K562 (cell line): ENCODE results near the gene HOXA11. TPM values are rescaled to one million over a fixed set of nuclear protein-coding genes. Genes with fewer than 3 reads are reported as not detected.

Experiments
- CBX1 ChIP-seq: sonication (generic); IDR thresholded peaks from 2 replicates; pipeline ENCODE4 v1.6.1; 2016; ENCODE audit warnings: antibody characterized with exemption, low read depth, mild to moderate bottlenecking
- CREB1 ChIP-seq, 2 experiments: sonication (generic) in 1 of 2; formaldehyde crosslinking in 1 of 2; IDR thresholded peaks; 2 replicates each; pipeline versions ENCODE4 v1.6.1 to v1.8.0; 2012 to 2022; ENCODE audit warnings: inconsistent platforms in 1 of 2, mild to moderate bottlenecking in 1 of 2, missing genetic modification reagents in 1 of 2, moderate library complexity in 1 of 2
- HOMEZ ChIP-seq: fragments of 250-450 bp; sonication (Bioruptor Pico); IDR thresholded peaks from 2 replicates; pipeline ENCODE4 v1.4.0; 2020; ENCODE audit warnings: mild to moderate bottlenecking, moderate library complexity
- IRF2 ChIP-seq: sonication (generic); formaldehyde crosslinking; IDR thresholded peaks from 2 replicates; pipeline ENCODE4 v1.8.1; 2022; ENCODE audit warnings: mild to moderate bottlenecking, missing genetic modification reagents
- IRF9 ChIP-seq: fragments of 450-650 bp; IDR thresholded peaks from 2 replicates; pipeline ENCODE4 v1.6.1; 2016; ENCODE audit warnings: missing biosample characterization, missing genetic modification characterization
- MEIS2 ChIP-seq: fragments of 450-650 bp; IDR thresholded peaks from 2 replicates; pipeline ENCODE4 v1.6.1; 2014; ENCODE audit warnings: mild to moderate bottlenecking; ENCODE audit not compliant: partially characterized antibody
- MIER1 ChIP-seq: fragments of 450-650 bp; IDR thresholded peaks from 2 replicates; pipeline ENCODE4 v1.6.1; 2016; ENCODE audit warnings: antibody characterized with exemption, mild to moderate bottlenecking, low read depth
- MTF1 ChIP-seq: fragments of 250-450 bp; sonication (Bioruptor Pico); IDR thresholded peaks from 2 replicates; pipeline ENCODE4 v1.9.0; 2021; ENCODE audit warnings: moderate library complexity, mild to moderate bottlenecking, inconsistent platforms, borderline replicate concordance
- RBM17 ChIP-seq: fragments of 200-400 bp; formaldehyde crosslinking; IDR thresholded peaks from 2 replicates; pipeline ENCODE4 v1.6.1; 2017; ENCODE audit warnings: low read depth, mild to moderate bottlenecking, low read length, borderline replicate concordance
- RNF219 ChIP-seq: fragments of 250-450 bp; sonication (Bioruptor Pico); IDR thresholded peaks from 2 replicates; pipeline ENCODE4 v1.5.0; 2022; ENCODE audit warnings: mild to moderate bottlenecking
- SMAD2 ChIP-seq: fragments of 150-350 bp; IDR thresholded peaks from 2 replicates; pipeline ENCODE4 v1.6.1; 2014; ENCODE audit warnings: low read depth, mild to moderate bottlenecking, low read length
- SMC3 ChIP-seq: conservative IDR thresholded peaks from 2 replicates; pipeline ENCODE4 v1.6.1; 2011; ENCODE audit warnings: low read depth, low read length, improper control_type of control experiment; ENCODE audit not compliant: insufficient read depth
- TEAD4 ChIP-seq, 2 experiments: sonication (generic) in 1 of 2; formaldehyde crosslinking in 1 of 2; IDR thresholded peaks; 2 replicates each; pipeline versions ENCODE4 v1.6.1 to v1.8.0; 2012 to 2022; ENCODE audit warnings: borderline replicate concordance in 1 of 2, inconsistent platforms in 1 of 2, low read length in 1 of 2, mild to moderate bottlenecking in 1 of 2, missing genetic modification reagents in 1 of 2
- ZNF398 ChIP-seq: fragments of 250-450 bp; sonication (Bioruptor Pico); IDR thresholded peaks from 2 replicates; pipeline ENCODE4 v1.8.0; 2021; ENCODE audit warnings: moderate library complexity, mild to moderate bottlenecking, inconsistent platforms
- ZNF444 ChIP-seq: fragments of 250-450 bp; sonication (Bioruptor Pico); IDR thresholded peaks from 2 replicates; pipeline ENCODE4 v1.4.0; 2020; ENCODE audit warnings: mild to moderate bottlenecking, moderate library complexity
- ZNF445 ChIP-seq: fragments of 250-450 bp; sonication (Bioruptor Pico); IDR thresholded peaks from 2 replicates; pipeline ENCODE4 v1.4.0; 2020; ENCODE audit warnings: low read depth, mild to moderate bottlenecking, moderate library complexity
- polyA plus RNA-seq, 8 experiments: library from polyadenylated mRNA; depleted of rRNA in 4 of 8; stranded (reverse) in 5 of 8; unstranded in 3 of 8; fragments of >200 nt; fragmentation: Nextera tagmentation in 2 of 8; fragmentation: Illumina TruSeq in 1 of 8; extraction: Ambion mirVana in 2 of 8; extraction: Trizol in 1 of 8; gene quantifications; 2 replicates each; pipeline versions ENCODE4 v1.2.1 to v1.2.3, GENCODE V29; 2011 to 2014; ENCODE audit warnings: inconsistent platforms in 1 of 8, missing spikeins in 1 of 8
- total RNA-seq, 7 experiments: library from RNA; depleted of rRNA in 6 of 7; stranded (reverse); fragments of >200 nt in 6 of 7; fragmentation: Illumina TruSeq in 2 of 7; extraction: Trizol in 2 of 7; gene quantifications; 2 replicates each; pipeline versions ENCODE4 v1.2.1 to v1.2.3, GENCODE V29; 2011 to 2021; ENCODE audit warnings: low replicate concordance in 1 of 7
- TF ChIP-seq, protein P1 (sequence below): fragments of 450-650 bp; IDR thresholded peaks from 2 replicates; pipeline ENCODE4 v1.7.1; 2018; ENCODE audit warnings: mild to moderate bottlenecking, low read depth; ENCODE audit not compliant: partially characterized antibody

Gene HOXA11
- total and polyA plus RNA-seq, 9 of the 15 experiments (the other 6 are each of a cell fraction or from before 2014, with no cell fraction given): not detected

- TF ChIP-seq MTF1 (CRISPR knock-in tag) (no peak), CREB1 (IDR thresholded peaks at IDR 0.05) (no peak), CREB1 (CRISPR knock-in tag; IDR thresholded peaks at IDR 0.05) (no peak), IRF2 (CRISPR knock-in tag) (no peak), IRF9 (tag) (no peak), SMC3 (peak; percentile 57; the same call in 1 of the 2 replicates), CBX1 (no peak), ZNF398 (CRISPR knock-in tag) (no peak), RNF219 (CRISPR knock-in tag) (no peak), TEAD4 (IDR thresholded peaks at IDR 0.05; ENCODE audit: low read length) (no peak), TEAD4 (CRISPR knock-in tag; IDR thresholded peaks at IDR 0.05; ENCODE audit: borderline replicate concordance) (no peak), MIER1 (no peak), MEIS2 (peak; percentile 92), ZNF444 (CRISPR knock-in tag) (no peak), ZNF445 (CRISPR knock-in tag) (no peak), SMAD2 (no peak), RBM17 (no peak), HOMEZ (CRISPR knock-in tag) (no peak)
- TF ChIP-seq, protein P1, sequence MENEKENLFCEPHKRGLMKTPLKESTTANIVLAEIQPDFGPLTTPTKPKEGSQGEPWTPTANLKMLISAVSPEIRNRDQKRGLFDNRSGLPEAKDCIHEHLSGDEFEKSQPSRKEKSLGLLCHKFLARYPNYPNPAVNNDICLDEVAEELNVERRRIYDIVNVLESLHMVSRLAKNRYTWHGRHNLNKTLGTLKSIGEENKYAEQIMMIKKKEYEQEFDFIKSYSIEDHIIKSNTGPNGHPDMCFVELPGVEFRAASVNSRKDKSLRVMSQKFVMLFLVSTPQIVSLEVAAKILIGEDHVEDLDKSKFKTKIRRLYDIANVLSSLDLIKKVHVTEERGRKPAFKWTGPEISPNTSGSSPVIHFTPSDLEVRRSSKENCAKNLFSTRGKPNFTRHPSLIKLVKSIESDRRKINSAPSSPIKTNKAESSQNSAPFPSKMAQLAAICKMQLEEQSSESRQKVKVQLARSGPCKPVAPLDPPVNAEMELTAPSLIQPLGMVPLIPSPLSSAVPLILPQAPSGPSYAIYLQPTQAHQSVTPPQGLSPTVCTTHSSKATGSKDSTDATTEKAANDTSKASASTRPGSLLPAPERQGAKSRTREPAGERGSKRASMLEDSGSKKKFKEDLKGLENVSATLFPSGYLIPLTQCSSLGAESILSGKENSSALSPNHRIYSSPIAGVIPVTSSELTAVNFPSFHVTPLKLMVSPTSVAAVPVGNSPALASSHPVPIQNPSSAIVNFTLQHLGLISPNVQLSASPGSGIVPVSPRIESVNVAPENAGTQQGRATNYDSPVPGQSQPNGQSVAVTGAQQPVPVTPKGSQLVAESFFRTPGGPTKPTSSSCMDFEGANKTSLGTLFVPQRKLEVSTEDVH: no peak
These were observed 34.3 kb downstream of the HOXA11 start (continued) for GRCh38 chr7:27150568-27151340.
